Esophagus (tissue), 2 donors: ENCODE results near the gene TUBGCP3. TPM values are rescaled to one million over a fixed set of nuclear protein-coding genes. Genes with fewer than 3 reads are reported as not detected.

Source experiments
- H3K27ac ChIP-seq, 2 donors: one replicate each; pipeline ENCODE4 v1.5.1; 2013; ENCODE audit warnings: low read depth in 2 of 2, mild to moderate bottlenecking in 2 of 2, inconsistent platforms in 1 of 2, low read length in 1 of 2, moderate library complexity in 1 of 2
- H3K27me3 ChIP-seq, 2 donors: one replicate each; pipeline ENCODE4 v1.6.1; 2013; ENCODE audit warnings: low read length in 2 of 2, control low read depth in 1 of 2, mild to moderate bottlenecking in 1 of 2; ENCODE audit not compliant: insufficient read depth in 2 of 2, control insufficient read depth in 1 of 2
- H3K36me3 ChIP-seq, 2 donors: one replicate each; pipeline ENCODE4 v1.6.1; 2013; ENCODE audit warnings: low read length in 1 of 2; ENCODE audit not compliant: control insufficient read depth in 2 of 2, insufficient read depth in 2 of 2
- H3K4me1 ChIP-seq, 2 donors: one replicate each; pipeline ENCODE4 v1.6.1; 2013; ENCODE audit warnings: low read length in 1 of 2; ENCODE audit not compliant: control insufficient read depth in 2 of 2, insufficient read depth in 2 of 2
- H3K4me3 ChIP-seq, 2 donors: one replicate each; pipeline ENCODE4 v1.5.1; 2013; ENCODE audit warnings: low read length in 2 of 2, mild to moderate bottlenecking in 2 of 2, low read depth in 1 of 2, moderate library complexity in 1 of 2
- H3K9me3 ChIP-seq, 2 donors: one replicate each; pipeline ENCODE4 v1.6.1; 2013; ENCODE audit warnings: mild to moderate bottlenecking in 2 of 2, low read depth in 1 of 2, low read length in 1 of 2, moderate library complexity in 1 of 2; ENCODE audit not compliant: control insufficient read depth in 2 of 2, insufficient read depth in 1 of 2
- WGBS, 2 donors: extraction: QIAGEN DNeasy Blood & Tissue Kit; methylation state at CpG; one replicate each; pipeline ENCODE4 v1.1.7; 2013; 5-methylcytosine and 5-hydroxymethylcytosine counted together
- polyA plus RNA-seq, 2 donors: library from polyadenylated mRNA; stranded (reverse); fragments of 200-250 nt; gene quantifications; one replicate each; pipeline ENCODE4 v1.2.3, GENCODE V29; 2013
- donor health status: healthy with polysubstance abuse.
- donor health status: Bipolar disorder and iron deficiency.

TUBGCP3 gene
- polyA plus RNA-seq, 2 donors, result 6.4 to 11.3 TPM

DNA sequence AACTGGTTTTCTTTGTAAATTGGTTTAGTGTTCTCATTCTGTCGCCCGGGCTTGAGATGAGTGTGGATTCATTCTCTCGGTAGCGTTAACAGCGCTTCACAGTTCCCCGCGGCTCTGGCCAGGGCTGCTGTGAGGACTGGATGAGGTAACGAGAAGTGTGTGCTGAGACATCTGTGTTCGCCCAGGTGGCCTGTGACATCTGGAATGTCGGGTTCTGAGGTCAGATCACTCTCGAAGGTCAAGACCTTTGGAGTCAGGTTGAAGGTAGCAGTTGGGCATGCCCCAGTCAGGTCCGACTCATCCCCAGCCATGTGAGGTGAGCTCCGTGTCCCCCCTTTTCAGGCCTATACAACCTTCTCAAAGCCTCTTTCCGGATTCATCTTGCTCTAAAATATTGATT is 13.4 kb upstream of the TUBGCP3 start:
- 85 to 88% methylated on average over 14 of the region's 14 CpGs for WGBS, 2 donors

DNA sequence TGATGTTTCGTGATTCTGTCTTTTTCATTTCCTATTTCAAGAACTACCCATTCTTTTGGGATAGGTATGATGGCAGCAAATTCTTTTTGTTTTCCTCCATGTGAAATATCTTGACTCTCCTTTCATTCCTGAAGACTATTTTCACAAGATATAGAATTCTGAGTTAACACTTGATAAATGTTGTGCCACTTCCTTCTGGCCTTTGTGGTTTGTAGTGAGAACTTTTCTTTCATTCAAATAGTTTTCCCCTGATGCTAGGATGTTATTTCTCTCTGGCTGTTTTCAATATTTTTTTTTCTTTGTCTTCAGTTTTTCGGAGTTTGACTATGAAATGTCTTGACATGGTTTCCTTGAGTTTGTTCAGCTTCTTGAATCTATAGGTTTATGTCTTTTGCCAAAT is 8.3 kb upstream of the TUBGCP3 start:
- 78 to 83% methylated on average over 2 of the region's 2 CpGs for WGBS, 2 donors
- Histone ChIP-seq H3K27ac (no peak overlapping the region), H3K36me3 (no peaks in the 10 kb centered on the region), H3K9me3 (no peaks in the 10 kb centered on the region), H3K4me1 (no peaks in the 10 kb centered on the region), H3K27me3 (no peaks in the 10 kb centered on the region), H3K4me3 (no peak overlapping the region)

More for the DNA sequence above, 13.4 kb upstream of the TUBGCP3 start:
- Histone ChIP-seq H3K36me3 (no peaks in the 10 kb centered on the region), H3K27ac (no peak overlapping the region), H3K9me3 (no peaks in the 10 kb centered on the region), H3K4me1 (no peaks in the 10 kb centered on the region), H3K4me3 (no peak overlapping the region), H3K27me3 (no peaks in the 10 kb centered on the region)

DNA sequence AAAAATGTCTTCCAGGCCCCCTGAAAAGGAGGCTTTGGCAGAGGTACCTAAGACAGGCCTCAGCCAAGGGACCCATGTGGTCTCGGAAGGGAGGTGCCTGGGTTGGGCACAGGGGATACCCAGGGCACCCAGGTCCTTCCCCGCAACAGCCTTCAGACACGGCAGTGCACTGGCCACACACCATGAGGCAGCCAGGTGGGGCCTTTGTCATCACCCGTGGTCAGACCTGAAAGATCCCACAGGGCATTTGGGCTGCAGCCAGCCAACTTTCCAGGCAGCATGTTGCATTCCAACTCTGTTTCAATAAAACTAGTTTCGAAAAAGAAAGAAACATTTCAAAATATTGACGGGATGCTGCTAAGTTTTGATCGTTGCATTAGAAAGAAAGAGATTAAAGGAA is 4.7 kb upstream of the TUBGCP3 start:
- WGBS, 2 donors, result 82 to 87% methylated on average over 7 of the region's 7 CpGs
- no peak overlapping the region for H3K27ac ChIP-seq
- H3K27me3 ChIP-seq, result no peaks in the 10 kb centered on the region
- H3K36me3 ChIP-seq, result no peaks in the 10 kb centered on the region
- H3K4me1 ChIP-seq, result peaks cover 0 to 2% of the 10 kb centered on the region in 2 donors
- no peaks in the 10 kb centered on the region for H3K9me3 ChIP-seq
- no peak overlapping the region for H3K4me3 ChIP-seq

DNA sequence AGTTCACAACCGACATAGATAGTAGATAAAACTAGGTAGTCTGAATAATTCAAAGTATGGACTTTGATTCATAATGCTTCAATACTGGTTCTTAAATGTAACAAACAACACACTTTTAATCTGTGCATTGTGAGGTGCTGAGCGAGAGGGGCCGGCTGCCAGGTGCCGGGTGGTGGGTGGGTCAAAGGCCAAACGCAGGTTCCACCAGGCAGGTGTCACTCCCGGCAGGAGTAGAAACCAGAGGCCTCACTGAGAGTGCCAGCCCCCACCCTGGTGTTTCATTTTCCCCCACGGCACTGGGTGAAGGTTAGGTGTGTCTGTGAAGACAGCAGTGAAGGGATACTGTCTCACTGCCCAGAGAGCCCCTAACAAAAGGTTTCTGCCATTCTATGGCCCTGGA is 4.2 kb upstream of the TUBGCP3 start:
- peaks cover 0 to 2% of the 10 kb centered on the region in 2 donors for H3K4me1 ChIP-seq
- WGBS, 2 donors, result 84 to 94% methylated on average over 7 of the region's 7 CpGs
- H3K9me3 ChIP-seq, result no peaks in the 10 kb centered on the region
- no peak overlapping the region for H3K27ac ChIP-seq
- no peaks in the 10 kb centered on the region for H3K36me3 ChIP-seq
- no peak overlapping the region for H3K4me3 ChIP-seq
- no peaks in the 10 kb centered on the region for H3K27me3 ChIP-seq

DNA sequence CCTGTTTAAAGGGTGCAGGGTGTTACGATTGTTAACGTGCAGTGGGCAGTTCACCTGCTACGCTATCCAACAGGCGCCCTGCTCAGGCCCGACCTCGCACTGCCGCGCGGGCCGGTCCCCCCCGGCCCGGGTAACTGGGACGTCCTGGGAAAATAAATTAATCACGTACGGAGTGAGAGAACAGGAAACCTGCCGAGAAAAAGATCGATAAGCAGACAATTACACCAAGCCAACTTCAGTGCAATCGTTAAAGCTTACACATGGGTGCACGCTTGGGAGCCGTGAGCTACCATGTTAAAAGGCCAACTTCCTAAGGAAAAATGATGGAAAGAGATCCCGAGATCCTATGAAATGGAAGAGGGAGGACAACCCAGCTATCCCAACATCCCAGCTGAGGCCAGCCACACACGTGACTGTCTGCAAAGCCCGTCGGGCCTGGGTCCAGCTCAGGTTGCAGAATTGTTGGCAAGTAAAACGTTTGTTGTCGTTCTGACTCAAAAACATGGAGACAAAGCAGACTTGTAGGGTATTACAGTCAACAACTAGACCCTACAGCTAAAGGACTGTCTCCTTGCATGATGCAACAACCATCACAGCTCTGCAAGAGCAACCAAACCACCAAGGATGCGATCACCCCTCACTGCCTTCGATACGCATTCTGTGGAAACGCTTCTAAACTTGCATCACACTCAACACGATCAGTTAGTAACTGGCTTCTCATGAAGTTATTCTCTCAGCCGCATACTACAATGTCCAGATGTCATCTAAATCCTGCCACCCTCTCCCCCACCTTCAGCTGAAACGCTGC is 741 bp upstream of the TUBGCP3 start:
- 63% methylated on average over 33 of the region's 33 CpGs for WGBS, 2 donors
- Histone ChIP-seq H3K27ac (peak overlapping the region; percentile 96 to 98), H3K9me3 (no peaks in the 10 kb centered on the region), H3K27me3 (no peaks in the 10 kb centered on the region), H3K4me1 (peaks cover 0 to 2% of the 10 kb centered on the region in 2 donors), H3K36me3 (peaks cover 0 to under 1% of the 10 kb centered on the region in 2 donors), H3K4me3 (peak overlapping the region; percentile 79 to 99)

DNA sequence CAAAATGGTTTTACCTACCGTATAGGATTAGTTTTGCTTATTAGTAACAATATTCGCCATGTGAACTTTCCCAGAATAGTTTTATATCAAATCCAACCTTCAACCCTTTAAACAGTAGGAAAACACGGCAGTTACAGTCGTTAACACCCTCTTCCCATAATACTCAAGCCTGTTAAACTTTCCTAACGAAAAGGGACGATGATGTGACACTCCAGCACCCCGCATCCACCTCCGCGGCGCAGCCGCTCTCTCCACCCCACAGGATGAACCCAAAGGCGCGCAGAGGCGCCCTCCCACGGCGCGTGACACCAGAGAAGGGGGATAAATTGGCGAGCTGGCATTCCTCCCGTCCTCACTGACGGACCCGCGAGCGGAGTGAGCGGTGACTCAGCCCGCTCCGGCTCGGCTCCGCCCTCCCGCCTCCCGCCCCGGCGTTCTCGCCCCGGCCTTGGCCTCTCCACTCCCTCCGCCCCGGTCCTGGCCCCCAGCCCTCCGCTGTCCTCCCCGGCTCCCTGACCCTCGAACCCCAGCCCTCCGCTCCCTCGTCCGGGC is 665 bp downstream of the TUBGCP3 start:
- H3K4me1 ChIP-seq, result peaks cover 0 to 2% of the 10 kb centered on the region in 2 donors
- H3K36me3 ChIP-seq, result peaks cover 0 to 4% of the 10 kb centered on the region in 2 donors
- peak overlapping the region; percentile 79 to 99 for H3K4me3 ChIP-seq
- WGBS, 2 donors, result 1 to 2% methylated on average over 40 to 42 of the region's 42 CpGs
- no peaks in the 10 kb centered on the region for H3K9me3 ChIP-seq
- peak overlapping the region; percentile 96 to 98 for H3K27ac ChIP-seq
- no peaks in the 10 kb centered on the region for H3K27me3 ChIP-seq

DNA sequence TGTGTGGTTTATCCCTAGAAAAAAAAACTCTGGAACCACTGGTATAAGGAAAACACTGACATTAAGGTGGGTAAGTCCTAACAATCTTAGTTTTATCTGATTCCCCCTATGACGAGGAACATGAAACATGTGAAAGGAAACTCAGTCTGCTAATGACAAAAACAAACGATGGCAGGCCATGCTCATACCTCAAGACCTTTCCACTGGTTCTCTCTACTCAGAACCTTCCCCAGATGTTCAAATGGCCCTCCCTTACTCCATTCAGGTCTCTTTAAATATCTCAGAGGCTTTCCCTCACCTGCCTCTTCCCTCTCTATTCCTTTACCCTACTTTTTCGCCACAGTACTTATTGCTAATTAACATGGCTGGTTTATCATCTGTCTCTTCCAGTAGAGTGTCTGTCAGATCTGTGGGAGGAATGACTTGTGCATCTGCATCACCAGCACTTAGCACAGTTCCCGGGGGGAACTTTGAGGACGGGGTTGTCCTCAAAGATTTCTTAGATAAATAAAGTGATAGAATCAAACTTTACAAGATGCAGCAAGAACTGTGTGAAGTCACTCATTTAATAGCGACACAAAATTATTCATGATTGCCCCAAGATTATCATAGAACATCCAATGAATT is 1.5 kb downstream of the TUBGCP3 start:
- Histone ChIP-seq H3K4me3 (no peak overlapping the region), H3K4me1 (peaks cover 0 to 2% of the 10 kb centered on the region in 2 donors), H3K36me3 (peaks cover 0 to 6% of the 10 kb centered on the region in 2 donors), H3K27ac (no peak overlapping the region), H3K27me3 (no peaks in the 10 kb centered on the region), H3K9me3 (no peaks in the 10 kb centered on the region)
- 77 to 82% methylated on average over 6 of the region's 6 CpGs for WGBS, 2 donors

DNA sequence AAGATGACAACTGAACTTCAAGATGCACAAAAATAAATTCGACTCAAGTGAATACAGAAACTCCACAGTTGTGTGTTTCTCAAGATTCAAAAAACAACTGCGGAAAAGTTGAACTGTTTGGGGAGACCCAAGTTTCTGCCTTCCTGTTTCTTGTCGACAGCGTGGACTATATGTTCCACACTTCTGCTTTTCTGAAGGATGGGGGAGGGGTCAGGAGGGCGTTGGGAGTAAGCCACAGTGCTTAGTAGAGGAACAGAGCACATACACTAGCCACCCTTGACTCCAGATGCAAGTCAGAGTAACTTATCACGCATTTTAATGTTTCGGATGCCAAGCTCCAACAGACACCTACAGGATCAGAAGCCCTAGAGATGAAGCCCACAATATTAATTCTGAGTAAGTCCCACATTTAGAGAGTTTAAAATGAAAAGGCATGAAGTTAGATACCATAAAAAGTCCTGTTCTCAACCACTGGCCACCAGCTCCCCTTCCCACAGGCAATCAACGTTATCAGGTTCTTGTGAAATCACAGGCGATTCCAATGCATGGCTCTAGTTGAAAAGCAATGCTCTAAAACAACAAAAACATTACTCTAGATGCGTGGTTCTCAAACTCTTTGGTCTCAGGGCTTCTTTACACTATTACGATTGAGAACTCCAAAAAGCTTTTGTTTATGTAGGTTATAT is 4.2 kb downstream of the TUBGCP3 start:
- 84 to 85% methylated on average over 11 of the region's 11 CpGs for WGBS, 2 donors
- H3K4me3 ChIP-seq, result no peak overlapping the region
- H3K4me1 ChIP-seq, result peaks cover 3 to 5% of the 10 kb centered on the region in 2 donors
- H3K9me3 ChIP-seq, result no peaks in the 10 kb centered on the region
- no peak overlapping the region for H3K27ac ChIP-seq
- H3K27me3 ChIP-seq, result no peaks in the 10 kb centered on the region
- peaks cover 0 to 6% of the 10 kb centered on the region in 2 donors for H3K36me3 ChIP-seq

DNA sequence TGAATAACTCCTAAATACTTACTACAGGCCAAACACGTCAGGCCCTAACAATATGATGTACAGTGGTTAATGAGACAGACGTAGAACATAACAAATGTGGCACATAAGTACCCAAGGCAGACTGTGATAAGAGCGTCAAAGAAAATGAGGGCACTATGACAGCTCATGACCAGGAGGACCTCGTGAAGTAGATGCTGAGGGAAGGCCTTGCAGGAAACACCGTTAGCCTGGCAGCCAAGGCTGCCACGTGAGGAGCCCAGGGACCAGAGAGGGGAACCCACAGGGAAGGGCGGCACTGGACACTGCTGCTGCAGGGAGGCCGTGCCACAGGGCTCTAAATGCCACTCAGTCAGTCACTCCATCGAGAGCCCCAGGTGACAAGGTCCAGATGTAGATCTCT is 5.7 kb downstream of the TUBGCP3 start:
- Histone ChIP-seq H3K27me3 (no peaks in the 10 kb centered on the region), H3K36me3 (peaks cover 0 to 6% of the 10 kb centered on the region in 2 donors), H3K4me1 (peaks cover 2 to 3% of the 10 kb centered on the region in 2 donors), H3K4me3 (no peak overlapping the region), H3K9me3 (no peaks in the 10 kb centered on the region), H3K27ac (no peak overlapping the region)
- 77 to 87% methylated on average over 9 of the region's 9 CpGs for WGBS, 2 donors
